H1 (cell line): Measurements from ENCODE around the gene GP9. TPM values are rescaled to one million over a fixed set of nuclear protein-coding genes. Genes with fewer than 3 reads are reported as not detected.
A peak's percentile ranks its signal among the peaks of the same experiment; 100 is the strongest.

ENCODE experiments used
- CTCF ChIA-PET: fragments of 300-600 bp; sonication (Branson Sonifier 250); formaldehyde crosslinking; loops from one replicate; lab custom pipeline; 2021; ENCODE audit not compliant: partially characterized antibody; lab: Charles Lee
- POLR2A ChIA-PET: fragments of 300-600 bp; sonication (Branson Sonifier 250); formaldehyde crosslinking; loops from one replicate; lab custom pipeline; 2021; ENCODE audit warnings: inconsistent platforms; ENCODE audit not compliant: partially characterized antibody; lab: Charles Lee
- DNase-seq, 2 experiments: peaks; one replicate each; pipeline versions ENCODE4 v3.0.0 to v3.0.0-alpha.2; 2010 to 2022; ENCODE audit warnings: low spot score in 2 of 2, low read depth in 1 of 2, mixed read lengths in 1 of 2
- FAIRE-seq: peaks from 2 replicates; lab custom pipeline; 2011; peaks lifted over from hg19 to GRCh38; lab: Jason Lieb, UNC
- H2AFZ ChIP-seq: 2 replicates; pipeline ENCODE4 v1.8.1; 2012; ENCODE audit warnings: low read length, inconsistent platforms
- H2AK5ac ChIP-seq: 2 replicates; pipeline ENCODE4 v1.6.1; 2013; ENCODE audit warnings: low read depth, low read length
- H2BK120ac ChIP-seq: replicated peaks from 2 replicates; pipeline ENCODE3; 2013; ENCODE audit warnings: low read depth, low read length, inconsistent platforms
- H2BK12ac ChIP-seq: 2 replicates; pipeline ENCODE4 v1.6.1; 2013; ENCODE audit warnings: low read depth, low read length
- H2BK15ac ChIP-seq: 2 replicates; pipeline ENCODE4 v1.6.1; 2013; ENCODE audit warnings: low read length
- H2BK20ac ChIP-seq: 2 replicates; pipeline ENCODE4 v1.6.1; 2013; ENCODE audit warnings: low read length
- H2BK5ac ChIP-seq: 2 replicates; pipeline ENCODE4 v1.6.1; 2013; ENCODE audit warnings: low read depth, low read length
- H3K14ac ChIP-seq: 2 replicates; pipeline ENCODE4 v1.6.1; 2013; ENCODE audit warnings: inconsistent platforms; ENCODE audit not compliant: insufficient read length
- H3K18ac ChIP-seq: 2 replicates; pipeline ENCODE4 v1.6.1; 2013; ENCODE audit warnings: low read length; ENCODE audit errors: extremely low read depth
- H3K23ac ChIP-seq: 2 replicates; pipeline ENCODE4 v1.6.1; 2013; ENCODE audit warnings: inconsistent platforms; ENCODE audit not compliant: insufficient read length
- H3K23me2 ChIP-seq: 2 replicates; pipeline ENCODE4 v1.6.1; 2013; ENCODE audit warnings: low read depth, low read length
- H3K27ac ChIP-seq: 2 replicates; pipeline ENCODE4 v1.6.1; 2011; ENCODE audit warnings: low read depth, low read length, inconsistent platforms
- H3K27me3 ChIP-seq, 4 experiments: replicated peaks in 1 of 4; 1 replicate in 1 of 4; 2 replicates in 3 of 4; pipeline versions ENCODE4 v1.6.1 to v1.8.1; 2011 to 2013; ENCODE audit warnings: low read length in 3 of 4, mild to moderate bottlenecking in 3 of 4, inconsistent platforms in 2 of 4, mixed read lengths in 2 of 4, moderate library complexity in 1 of 4; ENCODE audit not compliant: control insufficient read depth in 3 of 4, insufficient read depth in 3 of 4; ENCODE audit errors: extremely low read depth in 1 of 4
- H3K36me3 ChIP-seq, 4 experiments: 2 replicates each; pipeline versions ENCODE4 v1.6.1 to v1.8.1; 2011 to 2013; ENCODE audit warnings: mild to moderate bottlenecking in 4 of 4, low read length in 3 of 4, moderate library complexity in 2 of 4, control low read depth in 1 of 4, inconsistent platforms in 1 of 4; ENCODE audit not compliant: insufficient read depth in 4 of 4, control insufficient read depth in 2 of 4
- H3K4ac ChIP-seq: replicated peaks from 2 replicates; pipeline ENCODE3; 2013; ENCODE audit warnings: low read length, low read depth, mixed read lengths, inconsistent platforms; ENCODE audit not compliant: insufficient read length
- H3K4me1 ChIP-seq, 4 experiments: replicated peaks in 1 of 4; 1 replicate in 1 of 4; 2 replicates in 3 of 4; pipeline versions ENCODE4 v1.6.1 to v1.8.1; 2011 to 2013; ENCODE audit warnings: low read length in 3 of 4, inconsistent platforms in 2 of 4, mixed read lengths in 1 of 4; ENCODE audit not compliant: insufficient read depth in 4 of 4, control insufficient read depth in 3 of 4
- H3K4me2 ChIP-seq, 2 experiments: 2 replicates each; pipeline versions ENCODE4 v1.6.1 to v1.8.1; 2011 to 2013; ENCODE audit warnings: low read depth in 2 of 2, low read length in 2 of 2, control low read depth in 1 of 2, inconsistent platforms in 1 of 2, mild to moderate bottlenecking in 1 of 2; ENCODE audit not compliant: insufficient read depth in 1 of 2
- H3K4me3 ChIP-seq, 4 experiments: fragments of 200-600, 300-600 bp in 1 of 4; sonication (generic), shearing (Covaris generic), sonication (Bioruptor Twin) in 1 of 4; 2 replicates each; pipeline versions ENCODE4 v1.5.1 to v1.8.1; 2011 to 2016; ENCODE audit warnings: low read length in 4 of 4, low read depth in 3 of 4, control low read depth in 2 of 4, inconsistent platforms in 2 of 4, mild to moderate bottlenecking in 2 of 4, mixed read lengths in 1 of 4, moderate library complexity in 1 of 4; ENCODE audit not compliant: insufficient read depth in 2 of 4; ENCODE audit errors: extremely low read depth in 1 of 4
- H3K56ac ChIP-seq: replicated peaks from 2 replicates; pipeline ENCODE3; 2013; ENCODE audit warnings: low read depth, mild to moderate bottlenecking, mixed read lengths, low read length, inconsistent platforms; ENCODE audit not compliant: insufficient read length
- H3K79me1 ChIP-seq: 2 replicates; pipeline ENCODE4 v1.6.1; 2013; ENCODE audit warnings: low read depth, low read length, control low read depth
- H3K79me2 ChIP-seq, 2 experiments: 2 replicates each; pipeline versions ENCODE4 v1.6.1 to v1.8.1; 2012 to 2013; ENCODE audit warnings: low read length in 2 of 2, mild to moderate bottlenecking in 2 of 2, inconsistent platforms in 1 of 2; ENCODE audit not compliant: insufficient read depth in 2 of 2, control insufficient read depth in 1 of 2
- H3K9ac ChIP-seq, 4 experiments: replicated peaks in 1 of 4; 1 replicate in 1 of 4; 2 replicates in 3 of 4; pipeline versions ENCODE4 v1.6.1 to v1.8.1; 2011 to 2013; ENCODE audit warnings: low read depth in 3 of 4, low read length in 3 of 4, control low read depth in 2 of 4, mild to moderate bottlenecking in 2 of 4, moderate library complexity in 2 of 4, inconsistent platforms in 1 of 4; ENCODE audit errors: extremely low read depth in 1 of 4
- H3K9me3 ChIP-seq, 2 experiments: 2 replicates each; pipeline versions ENCODE4 v1.6.1 to v1.8.1; 2012 to 2013; ENCODE audit warnings: mild to moderate bottlenecking in 2 of 2, moderate library complexity in 2 of 2, control low read depth in 1 of 2, inconsistent platforms in 1 of 2, low read depth in 1 of 2, low read length in 1 of 2, mixed read lengths in 1 of 2; ENCODE audit not compliant: insufficient read depth in 2 of 2
- H4K20me1 ChIP-seq, 2 experiments: replicated peaks in 1 of 2; 2 replicates each; pipeline versions ENCODE3 to v1.8.1; 2011 to 2013; ENCODE audit warnings: inconsistent platforms in 2 of 2, low read length in 2 of 2, mild to moderate bottlenecking in 1 of 2; ENCODE audit not compliant: insufficient read depth in 2 of 2, control insufficient read depth in 1 of 2
- H4K5ac ChIP-seq: 2 replicates; pipeline ENCODE4 v1.6.1; 2013; ENCODE audit warnings: low read length, low read depth, mixed read lengths, inconsistent platforms; ENCODE audit not compliant: insufficient read length
- H4K8ac ChIP-seq: 2 replicates; pipeline ENCODE4 v1.8.0; 2013; ENCODE audit warnings: mild to moderate bottlenecking, moderate library complexity, low read length, inconsistent platforms; ENCODE audit not compliant: insufficient read depth; ENCODE audit errors: extremely low read depth
- H4K91ac ChIP-seq: replicated peaks from 2 replicates; pipeline ENCODE3; 2013; ENCODE audit warnings: low read length, mixed read lengths, inconsistent platforms; ENCODE audit not compliant: insufficient read length
- GABPA ChIP-seq: IDR thresholded peaks from 2 replicates; pipeline ENCODE4 v1.6.1; 2011; ENCODE audit warnings: mild to moderate bottlenecking, low read length, moderate library complexity, borderline replicate concordance; ENCODE audit not compliant: insufficient read depth
- KDM1A ChIP-seq: fragments of 200-600, 300-600 bp; sonication (generic); IDR thresholded peaks from 2 replicates; pipeline ENCODE4 v1.7.1; 2016; ENCODE audit warnings: mild to moderate bottlenecking, low read length, borderline replicate concordance
- KDM5A ChIP-seq: fragments of 200-600 bp; IDR thresholded peaks from 2 replicates; pipeline ENCODE4 v1.7.1; 2012; ENCODE audit warnings: mild to moderate bottlenecking, low read length, inconsistent platforms, mixed read lengths
- USF2 ChIP-seq: IDR thresholded peaks from 2 replicates; pipeline ENCODE4 v1.6.1; 2011; ENCODE audit warnings: low read length, improper control_type of control experiment
- WGBS, 2 experiments: shearing (Covaris generic) in 1 of 2; methylation state at CpG; one replicate each; pipeline versions ENCODE4 v1.1.6 to v1.1.7; 2013 to 2015; ENCODE audit warnings: low lambda C conversion rate in 2 of 2, mixed read lengths in 2 of 2, inconsistent platforms in 1 of 2, low coverage in 1 of 2, missing lambda C conversion rate in 1 of 2; ENCODE audit not compliant: insufficient replicate concordance in 2 of 2, insufficient coverage in 1 of 2, insufficient read length in 1 of 2; ENCODE audit errors: extremely low coverage in 1 of 2, missing lambda C conversion rate in 1 of 2; 5-methylcytosine and 5-hydroxymethylcytosine counted together
- polyA plus RNA-seq, 7 experiments: library from polyadenylated mRNA; depleted of rRNA in 3 of 7; stranded (reverse) in 5 of 7; unstranded in 2 of 7; fragments of >200 nt in 5 of 7; fragments of 200-250 nt in 2 of 7; gene quantifications; 1 replicate in 5 of 7; 2 replicates in 1 of 7; 4 replicates in 1 of 7; pipeline versions ENCODE4 v1.2.1 to v1.2.3, GENCODE V29; 2011 to 2013; ENCODE audit warnings: missing spikeins in 2 of 7, mixed read lengths in 2 of 7
- total RNA-seq: library from RNA; stranded (reverse); fragmentation: NEBNext Ultra II Directional; extraction: Animal tissue kit (Norgen Biotek cat#: 25700); gene quantifications from 2 replicates; pipeline ENCODE4 v1.2.1, GENCODE V29; 2021

GP9 gene
- total and polyA plus RNA-seq, 2 of the 8 experiments (the other 6 are each of a cell fraction or from before 2014, with no cell fraction given): not detected

- H2BK15ac ChIP-seq: peak overlapping the region; percentile 92; the same call in 1 of the 2 replicates
- CTCF ChIA-PET: interaction anchor here (0.7 to 8.4 kb wide), 8 partner anchors 12 to 121 kb away, joined by 3 to 84 read pairs (median 4); no protein-coding TSS in a partner anchor
- no peak overlapping the region for H3K14ac ChIP-seq
- H3K36me3 ChIP-seq: no peaks in the 10 kb centered on the region
- WGBS, 2 experiments: 88% methylated on average over 13 of the region's 15 CpGs; no CpG with 5 or more reads in 1 of the 2 experiments
- POLR2A ChIA-PET: no interaction called here
- H4K91ac ChIP-seq: peak overlapping the region; percentile 81
- H3K9me3 ChIP-seq: peaks cover 0 to 2% of the 10 kb centered on the region in 2 experiments; a peak in 1 of 4 replicates
- FAIRE-seq (no peak), DNase-seq (no peak)
- no peak overlapping the region for H3K27ac ChIP-seq
- peak overlapping the region; percentile 90; the same call in 1 of the 2 replicates for H2AK5ac ChIP-seq
- H3K79me1 ChIP-seq: no peaks in the 10 kb centered on the region
- no peak overlapping the region for H3K23ac ChIP-seq
- peaks cover 2 to 15% (median 5%) of the 10 kb centered on the region in 4 experiments; a peak in 6 of 7 replicates for H3K4me1 ChIP-seq
- H4K20me1 ChIP-seq: no peaks in the 10 kb centered on the region
- H2BK12ac ChIP-seq: no peak overlapping the region; the same call in 1 of the 2 replicates
- TF ChIP-seq KDM5A (no peak), USF2 (no peak), KDM1A (no peak), GABPA (no peak)
- H3K79me2 ChIP-seq: no peaks in the 10 kb centered on the region
- no peak overlapping the region for H3K56ac ChIP-seq
- no peak overlapping the region for H2BK5ac ChIP-seq
- no peak overlapping the region for H3K4me2 ChIP-seq
- H2BK120ac ChIP-seq: no peak overlapping the region
- H3K23me2 ChIP-seq: no peaks in the 10 kb centered on the region
- no peak overlapping the region for H3K9ac ChIP-seq
- no peaks in the 10 kb centered on the region; a peak in 1 of 7 replicates for H3K27me3 ChIP-seq
- no peak overlapping the region; the same call in 1 of the 2 replicates for H4K8ac ChIP-seq
- no peak overlapping the region for H3K4me3 ChIP-seq
- H2AFZ ChIP-seq: no peak overlapping the region
- peak overlapping the region; percentile 32 for H3K18ac ChIP-seq
- no peak overlapping the region for H3K4ac ChIP-seq
- H2BK20ac ChIP-seq: 0 out of 2 replicates have a peak overlapping the region, but pooled peaks have one; percentile 18
- no peak overlapping the region for H4K5ac ChIP-seq
Measured at GRCh38 chr3:129040579-129041300, 19.8 kb upstream of the GP9 start.
